ENCODE results near the gene CNPY3. TPM values are rescaled to one million over a fixed set of nuclear protein-coding genes. Genes with fewer than 3 reads are reported as not detected.

CNPY3 gene
- total and polyA plus RNA-seq, 2 of the 13 experiments (the other 11 are each of a cell fraction or from before 2014, with no cell fraction given): 42.3 to 60.2 TPM

DNA sequence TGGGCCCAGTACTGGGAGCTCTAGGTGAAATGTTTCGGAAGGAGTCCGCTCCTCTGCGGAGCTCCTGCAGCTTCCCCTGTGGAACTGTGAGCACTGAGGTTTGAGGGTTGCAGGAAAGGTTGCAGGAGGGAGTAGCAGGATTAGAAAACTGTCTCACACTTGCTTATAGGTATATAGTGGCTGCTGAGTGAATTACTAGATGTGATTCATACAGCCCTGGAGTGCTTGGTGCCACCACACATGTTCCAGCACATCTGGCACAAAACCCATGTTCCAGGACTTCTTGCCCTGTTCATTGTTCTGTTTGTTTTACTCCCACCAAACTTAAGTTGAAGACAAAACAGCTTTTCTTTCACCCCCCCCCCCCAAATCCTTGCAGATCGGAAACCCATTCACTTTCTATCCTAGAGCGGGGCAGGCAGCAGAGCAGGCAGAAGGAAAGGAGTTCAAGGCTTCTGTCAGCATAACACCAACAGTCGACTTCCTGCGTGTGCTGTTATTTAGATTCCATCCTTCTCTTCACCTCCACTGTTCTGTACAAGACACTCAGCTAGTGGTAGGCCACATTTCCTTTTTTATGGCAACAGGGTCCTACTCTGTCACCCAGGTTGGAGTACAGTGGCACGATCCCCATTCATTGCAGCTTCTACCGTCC lies 50.4 kb downstream of the CNPY3 start (continued):
- TF ChIP-seq SMC3 (IDR thresholded peaks at IDR 0.05; ENCODE audit: low read length): 0 out of 2 replicates have a peak, but pooled peaks have one; percentile 1
- no peak for TF ChIP-seq TFE3 (CRISPR knock-in tag; IDR thresholded peaks at IDR 0.05)
- TF ChIP-seq, protein P1, sequence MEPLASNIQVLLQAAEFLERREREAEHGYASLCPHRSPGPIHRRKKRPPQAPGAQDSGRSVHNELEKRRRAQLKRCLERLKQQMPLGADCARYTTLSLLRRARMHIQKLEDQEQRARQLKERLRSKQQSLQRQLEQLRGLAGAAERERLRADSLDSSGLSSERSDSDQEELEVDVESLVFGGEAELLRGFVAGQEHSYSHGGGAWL (CRISPR knock-in tag; IDR thresholded peaks at IDR 0.05): no peak
- no peak for TF ChIP-seq ZFP90 (CRISPR knock-in tag; IDR thresholded peaks at IDR 0.05; ENCODE audit: borderline replicate concordance)
- 0 out of 2 replicates have a peak, but pooled peaks have one; percentile 3 for TF ChIP-seq ZNF614 (CRISPR knock-in tag; IDR thresholded peaks at IDR 0.05; ENCODE audit: borderline replicate concordance)
- TF ChIP-seq, protein P2, sequence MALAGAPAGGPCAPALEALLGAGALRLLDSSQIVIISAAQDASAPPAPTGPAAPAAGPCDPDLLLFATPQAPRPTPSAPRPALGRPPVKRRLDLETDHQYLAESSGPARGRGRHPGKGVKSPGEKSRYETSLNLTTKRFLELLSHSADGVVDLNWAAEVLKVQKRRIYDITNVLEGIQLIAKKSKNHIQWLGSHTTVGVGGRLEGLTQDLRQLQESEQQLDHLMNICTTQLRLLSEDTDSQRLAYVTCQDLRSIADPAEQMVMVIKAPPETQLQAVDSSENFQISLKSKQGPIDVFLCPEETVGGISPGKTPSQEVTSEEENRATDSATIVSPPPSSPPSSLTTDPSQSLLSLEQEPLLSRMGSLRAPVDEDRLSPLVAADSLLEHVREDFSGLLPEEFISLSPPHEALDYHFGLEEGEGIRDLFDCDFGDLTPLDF (CRISPR knock-in tag; IDR thresholded peaks at IDR 0.05): no peak
- TF ChIP-seq DNMT3B (CRISPR knock-in tag; conservative IDR thresholded peaks at IDR 0.05): no peak
- no peak for TF ChIP-seq SP1 (IDR thresholded peaks at IDR 0.05)
- no peak for TF ChIP-seq SP1 (CRISPR knock-in tag; IDR thresholded peaks at IDR 0.05)
- TF ChIP-seq ZSCAN9 (CRISPR knock-in tag; IDR thresholded peaks at IDR 0.05; ENCODE audit: borderline replicate concordance): no peak
- TF ChIP-seq ZNF124 (CRISPR knock-in tag; IDR thresholded peaks at IDR 0.05): 0 out of 2 replicates have a peak, but pooled peaks have one; percentile 8
- TF ChIP-seq ZNF720 (CRISPR knock-in tag; IDR thresholded peaks at IDR 0.05): no peak
- TF ChIP-seq HNF4G (IDR thresholded peaks at IDR 0.05; ENCODE audit: borderline replicate concordance, low read depth, low read length): no peak
- TF ChIP-seq HNF4G (CRISPR knock-in tag; IDR thresholded peaks at IDR 0.05; ENCODE audit: borderline replicate concordance, low read depth): no peak
- TF ChIP-seq SETDB1 (CRISPR knock-in tag; IDR thresholded peaks at IDR 0.05; ENCODE audit: borderline replicate concordance): no peak
- TF ChIP-seq MAFF (IDR thresholded peaks at IDR 0.05; ENCODE audit: low read depth, low read length): no peak
- peak; percentile 14; the same call in 1 of the 2 replicates for TF ChIP-seq PAXIP1 (CRISPR knock-in tag; conservative IDR thresholded peaks at IDR 0.05)
- no peak for TF ChIP-seq ATF7-NPFF (CRISPR knock-in tag; IDR thresholded peaks at IDR 0.05; ENCODE audit: low read depth)
- TF ChIP-seq KLF13 (CRISPR knock-in tag; IDR thresholded peaks at IDR 0.05): no peak
- TF ChIP-seq ZNF547 (CRISPR knock-in tag; IDR thresholded peaks at IDR 0.05): no peak
- TF ChIP-seq ZNF354B (CRISPR knock-in tag; IDR thresholded peaks at IDR 0.05): 0 out of 2 replicates have a peak, but pooled peaks have one; percentile 30
- no peak for TF ChIP-seq ATM (IDR thresholded peaks at IDR 0.05; ENCODE audit: borderline replicate concordance)
